ENCODE data around the gene SHISA8.

GRCh38 chr22:41885516-41885915, 29.4 kb downstream of the SHISA8 start:
- TF ChIP-seq, protein P1, sequence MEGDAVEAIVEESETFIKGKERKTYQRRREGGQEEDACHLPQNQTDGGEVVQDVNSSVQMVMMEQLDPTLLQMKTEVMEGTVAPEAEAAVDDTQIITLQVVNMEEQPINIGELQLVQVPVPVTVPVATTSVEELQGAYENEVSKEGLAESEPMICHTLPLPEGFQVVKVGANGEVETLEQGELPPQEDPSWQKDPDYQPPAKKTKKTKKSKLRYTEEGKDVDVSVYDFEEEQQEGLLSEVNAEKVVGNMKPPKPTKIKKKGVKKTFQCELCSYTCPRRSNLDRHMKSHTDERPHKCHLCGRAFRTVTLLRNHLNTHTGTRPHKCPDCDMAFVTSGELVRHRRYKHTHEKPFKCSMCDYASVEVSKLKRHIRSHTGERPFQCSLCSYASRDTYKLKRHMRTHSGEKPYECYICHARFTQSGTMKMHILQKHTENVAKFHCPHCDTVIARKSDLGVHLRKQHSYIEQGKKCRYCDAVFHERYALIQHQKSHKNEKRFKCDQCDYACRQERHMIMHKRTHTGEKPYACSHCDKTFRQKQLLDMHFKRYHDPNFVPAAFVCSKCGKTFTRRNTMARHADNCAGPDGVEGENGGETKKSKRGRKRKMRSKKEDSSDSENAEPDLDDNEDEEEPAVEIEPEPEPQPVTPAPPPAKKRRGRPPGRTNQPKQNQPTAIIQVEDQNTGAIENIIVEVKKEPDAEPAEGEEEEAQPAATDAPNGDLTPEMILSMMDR (IDR thresholded peaks at IDR 0.05; ENCODE audit: low read depth, low read length, missing input control), result no peak
- TF ChIP-seq EGR1 (IDR thresholded peaks at IDR 0.05; ENCODE audit: low read depth in 2 of 2) (no peak), REST (IDR thresholded peaks at IDR 0.05) (no peak), YY1 (IDR thresholded peaks at IDR 0.05) (no peak), RAD21 (IDR thresholded peaks at IDR 0.05) (no peak), GABPA (IDR thresholded peaks at IDR 0.05 in 1 of 2, conservative IDR thresholded peaks at IDR 0.05 in 1 of 2) (no peak), NR2F2 (IDR thresholded peaks at IDR 0.05) (no peak), TAF1 (conservative IDR thresholded peaks at IDR 0.05) (no peak), JUND (IDR thresholded peaks at IDR 0.05) (no peak), FOXA1 (IDR thresholded peaks at IDR 0.05) (no peak)
- TF ChIP-seq, protein P2, sequence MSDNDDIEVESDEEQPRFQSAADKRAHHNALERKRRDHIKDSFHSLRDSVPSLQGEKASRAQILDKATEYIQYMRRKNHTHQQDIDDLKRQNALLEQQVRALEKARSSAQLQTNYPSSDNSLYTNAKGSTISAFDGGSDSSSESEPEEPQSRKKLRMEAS (IDR thresholded peaks at IDR 0.05), result no peak
- TF ChIP-seq, protein P3, sequence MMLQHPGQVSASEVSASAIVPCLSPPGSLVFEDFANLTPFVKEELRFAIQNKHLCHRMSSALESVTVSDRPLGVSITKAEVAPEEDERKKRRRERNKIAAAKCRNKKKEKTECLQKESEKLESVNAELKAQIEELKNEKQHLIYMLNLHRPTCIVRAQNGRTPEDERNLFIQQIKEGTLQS (IDR thresholded peaks at IDR 0.05), result no peak
